Transverse colon (tissue), 4 donors: Measurements from ENCODE around the gene LPIN2. TPM values are rescaled to one million over a fixed set of nuclear protein-coding genes. Genes with fewer than 3 reads are reported as not detected.
"Not testable (repeated sequence)": the region's sequence is repeated elsewhere in the genome, so short reads cannot be mapped to it uniquely, and the experiment has no call there.

Experiments
- DNase-seq: peaks from one replicate; pipeline ENCODE4 v3.0.0-alpha.2; 2019
- H3K27ac ChIP-seq, 4 donors: fragments of 200-600 bp; sonication (generic); 2 replicates each; pipeline ENCODE4 v1.5.1; 2016 to 2018; ENCODE audit warnings: inconsistent platforms in 4 of 4
- H3K27me3 ChIP-seq: fragments of 200-600 bp; sonication (generic); 2 replicates; pipeline ENCODE4 v1.5.1; 2017; ENCODE audit warnings: inconsistent platforms
- H3K36me3 ChIP-seq, 4 donors: fragments of 200-600 bp; sonication (generic); 2 replicates each; pipeline ENCODE4 v1.5.1; 2017 to 2019; ENCODE audit warnings: inconsistent platforms in 4 of 4
- H3K4me1 ChIP-seq, 4 donors: fragments of 200-600 bp; sonication (generic); 2 replicates each; pipeline ENCODE4 v1.5.1; 2017 to 2020; ENCODE audit warnings: inconsistent platforms in 4 of 4
- H3K4me3 ChIP-seq, 4 donors: fragments of 200-600 bp; sonication (generic); 1 replicate in 1 of 4; 2 replicates in 3 of 4; pipeline versions ENCODE4 v1.5.1 to v1.6.1; 2017 to 2019; ENCODE audit warnings: inconsistent platforms in 4 of 4
- H3K9me3 ChIP-seq, 2 donors: fragments of 200-600 bp; sonication (generic); 2 replicates each; pipeline ENCODE4 v1.5.1; 2017 to 2019; ENCODE audit warnings: inconsistent platforms in 2 of 2
- CTCF ChIP-seq, 5 experiments: fragments of 200-600 bp in 3 of 5; fragments of 450-650 bp in 2 of 5; sonication (generic) in 3 of 5; IDR thresholded peaks; 1 replicate in 2 of 5; 2 replicates in 3 of 5; pipeline ENCODE4 v1.5.1; 2016 to 2017; ENCODE audit warnings: antibody characterized with exemption in 5 of 5, inconsistent platforms in 3 of 5, mild to moderate bottlenecking in 2 of 5, moderate library complexity in 1 of 5
- EP300 ChIP-seq: sonication (generic); formaldehyde crosslinking; IDR thresholded peaks from one replicate; pipeline ENCODE4 v1.6.1; 2017; ENCODE audit warnings: antibody characterized with exemption, low read depth
- POLR2A ChIP-seq: fragments of 450-650 bp; IDR thresholded peaks from one replicate; pipeline ENCODE4 v1.6.1; 2016; ENCODE audit warnings: antibody characterized with exemption, mild to moderate bottlenecking, moderate library complexity
- POLR2AphosphoS5 ChIP-seq, 3 donors: sonication (generic); formaldehyde crosslinking; IDR thresholded peaks; one replicate each; pipeline ENCODE4 v1.6.1; 2016; ENCODE audit warnings: antibody characterized with exemption in 3 of 3
- whole genome bisulfite sequencing, 2 donors: methylation state at CpG; one replicate each; pipeline ENCODE4 v1.1.5; 2018; ENCODE audit warnings: low coverage in 1 of 2; 5-methylcytosine and 5-hydroxymethylcytosine counted together
- in situ Hi-C, 4 donors: fragments of 200-750 bp; cut with MboI; loops; one replicate each; pipeline versions ENCODE4 v1.15.0 to v1.15.1; 2017; ENCODE audit warnings: low sequenced_read_pairs in 3 of 4, low pct_ligation_motif_present in 1 of 4, low pct_unique_long_range_greater_than_20kb in 1 of 4
- intact Hi-C: fragments of 100-400 bp; cut with DNase I; formaldehyde crosslinking; loops from one replicate; pipeline ENCODE4 v1.15.1; 2023; ENCODE audit warnings: low total_unique reads
- total RNA-seq, 4 donors: library from RNA; depleted of rRNA; stranded (reverse); fragments of >200 nt; gene quantifications; one replicate each; pipeline ENCODE4 v1.1.0, GENCODE V29; 2016

LPIN2 gene
- total RNA-seq, 4 donors from 2014 or later: 11.1 to 151 (median 87.0) TPM

DNA sequence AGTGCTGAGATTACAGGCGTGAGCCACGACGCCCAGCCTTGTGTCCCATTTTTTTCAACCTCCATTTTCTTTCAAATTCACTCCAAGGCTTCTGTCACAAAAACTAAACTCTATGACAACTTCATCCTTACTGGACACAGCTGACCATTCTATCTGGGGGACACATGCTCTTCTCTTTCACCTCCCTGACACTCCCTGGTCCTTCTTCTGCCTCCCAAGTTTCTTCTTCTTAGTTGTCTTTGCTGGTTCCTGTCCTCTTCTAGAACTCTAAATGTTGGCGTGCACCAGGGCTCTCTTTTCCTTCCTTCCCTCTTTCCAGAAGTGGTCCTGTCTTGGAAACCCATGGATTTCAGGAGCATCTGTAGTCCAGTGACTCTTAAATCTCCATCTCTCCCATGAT is 40.1 kb upstream of the LPIN2 start:
- Histone ChIP-seq H3K9me3 (no peaks in the 10 kb centered on the region), H3K4me1 (peaks cover 0 to 17% (median 11%) of the 10 kb centered on the region in 4 donors), H3K4me3 (no peak overlapping the region), H3K27ac (peak overlapping the region in 3 of 4 donors; percentile 82 to 88 (median 82)), H3K27me3 (no peaks in the 10 kb centered on the region), H3K36me3 (no peaks in the 10 kb centered on the region)
- in situ Hi-C loops: loop anchor here in 2 of 4 donors (25.0 kb wide), 1 partner anchor 116 kb away; no protein-coding TSS in a partner anchor
- TF ChIP-seq POLR2A: no peak
- no peak for TF ChIP-seq POLR2AphosphoS5 (IDR thresholded peaks at IDR 0.05)
- TF ChIP-seq EP300: no peak
- no peak for TF ChIP-seq CTCF (IDR thresholded peaks at IDR 0.05)
- 98% methylated on average over 4 of the region's 4 CpGs for WGBS, 2 donors
- no peak for DNase-seq
- intact Hi-C loops: no loop called here

GRCh38 chr18:3052411-3052758 is 39.4 kb upstream of the LPIN2 start:
- no peaks in the 10 kb centered on the region for H3K9me3 ChIP-seq
- no peaks in the 10 kb centered on the region for H3K36me3 ChIP-seq
- peak overlapping the region; percentile 74 to 88 (median 82) for H3K27ac ChIP-seq
- no peaks in the 10 kb centered on the region for H3K27me3 ChIP-seq
- TF ChIP-seq POLR2AphosphoS5 (IDR thresholded peaks at IDR 0.05) (no peak), EP300 (no peak), POLR2A (no peak), CTCF (IDR thresholded peaks at IDR 0.05) (no peak)
- 29 to 37% methylated on average over 2 of the region's 2 CpGs for WGBS, 2 donors
- H3K4me1 ChIP-seq: peaks cover 0 to 17% (median 11%) of the 10 kb centered on the region in 4 donors
- no peak overlapping the region for H3K4me3 ChIP-seq
- no peak for DNase-seq
- intact Hi-C loops: no loop called here
- in situ Hi-C loops: loop anchor here in 2 of 4 donors (25.0 kb wide), 1 partner anchor 115 kb away; no protein-coding TSS in a partner anchor

DNA sequence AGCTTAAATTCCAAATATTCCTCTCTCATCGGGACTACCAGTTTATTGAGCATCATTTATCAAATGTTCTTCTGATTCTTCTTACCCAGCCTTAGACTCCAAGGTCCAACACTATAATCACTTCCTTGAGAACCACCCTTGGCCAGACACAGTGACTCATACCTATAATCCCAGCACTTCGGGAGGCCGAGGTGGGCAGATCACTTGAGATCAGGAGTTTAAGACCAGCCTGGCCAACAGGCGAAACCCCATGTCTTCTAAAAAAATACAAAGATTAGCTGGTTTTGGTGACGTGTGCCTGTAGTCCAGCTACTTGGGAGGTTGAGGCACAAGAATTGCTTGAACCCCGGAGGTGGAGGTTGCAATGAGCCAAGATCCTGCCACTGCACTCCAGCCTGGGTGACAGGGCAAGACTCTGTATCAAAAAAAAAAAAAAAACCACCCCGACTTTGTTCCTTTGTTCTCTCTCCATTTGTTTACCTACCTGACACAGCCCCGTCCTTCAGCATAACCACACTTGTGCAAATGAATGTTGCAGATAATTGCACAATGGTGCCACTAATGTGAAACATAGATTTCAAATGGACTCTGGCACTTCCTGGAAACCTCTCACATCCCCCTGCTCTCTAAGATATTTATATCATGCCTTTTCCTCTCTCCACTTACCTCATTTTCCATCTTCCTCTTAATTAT is 38.9 kb upstream of the LPIN2 start:
- Histone ChIP-seq H3K27ac (peak overlapping the region; percentile 74 to 88 (median 82)), H3K4me3 (no peak overlapping the region), H3K27me3 (no peaks in the 10 kb centered on the region), H3K36me3 (no peaks in the 10 kb centered on the region), H3K9me3 (no peaks in the 10 kb centered on the region), H3K4me1 (peaks cover 0 to 17% (median 11%) of the 10 kb centered on the region in 4 donors)
- TF ChIP-seq POLR2AphosphoS5 (IDR thresholded peaks at IDR 0.05) (peak in 2 of 3 donors; percentile 45 to 62), POLR2A (peak; percentile 16), CTCF (IDR thresholded peaks at IDR 0.05) (no peak)
- WGBS, 2 donors: 22 to 53% methylated on average over 8 of the region's 8 CpGs
- DNase-seq: peak; percentile 67
- in situ Hi-C loops: loop anchor here in 2 of 4 donors (25.0 kb wide), 1 partner anchor 115 kb away; no protein-coding TSS in a partner anchor
- intact Hi-C loops: no loop called here

DNA sequence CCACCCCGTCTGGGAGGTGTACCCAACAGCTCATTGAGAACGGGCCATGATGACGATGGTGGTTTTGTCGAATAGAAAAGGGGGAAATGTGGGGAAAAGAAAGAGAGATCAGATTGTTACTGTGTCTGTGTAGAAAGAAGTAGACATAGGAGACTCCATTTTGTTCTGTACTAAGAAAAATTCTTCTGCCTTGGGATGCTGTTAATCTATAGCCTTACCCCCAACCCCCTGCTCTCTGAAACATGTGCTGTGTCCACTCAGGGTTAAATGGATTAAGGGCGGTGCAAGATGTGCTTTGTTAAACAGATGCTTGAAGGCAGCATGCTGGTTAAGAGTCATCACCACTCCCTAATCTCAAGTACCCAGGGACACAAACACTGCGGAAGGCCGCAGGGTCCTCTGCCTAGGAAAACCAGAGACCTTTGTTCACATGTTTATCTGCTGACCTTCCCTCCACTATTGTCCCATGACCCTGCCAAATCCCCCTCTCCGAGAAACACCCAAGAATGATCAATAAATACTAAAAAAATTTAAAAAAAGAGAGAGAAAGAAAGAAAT is 37.0 kb upstream of the LPIN2 start:
- in situ Hi-C loops: loop anchor here in 2 of 4 donors (25.0 kb wide), 1 partner anchor 113 kb away; no protein-coding TSS in a partner anchor

More for the DNA sequence above, 37.0 kb upstream of the LPIN2 start:
- H3K27me3 ChIP-seq, DNase-seq, intact Hi-C loops, H3K4me3 ChIP-seq, H3K9me3 ChIP-seq, H3K36me3 ChIP-seq, H3K27ac ChIP-seq: not testable (repeated sequence)
- peaks cover 0 to 32% (median 14%) of the 10 kb centered on the region in 4 donors for H3K4me1 ChIP-seq
- 82% methylated on average over 7 of the region's 8 CpGs; no CpG with 5 or more reads in 1 of the 2 donors for WGBS, 2 donors
